Kidney (tissue), 14 donors: ENCODE measurements around the gene KCTD4. TPM values are rescaled to one million over a fixed set of nuclear protein-coding genes. Genes with fewer than 3 reads are reported as not detected.

Experiments
- DNase-seq, 5 donors: peaks; one replicate each; pipeline ENCODE4 v3.0.0-alpha.2; 2013 to 2020
- FAIRE-seq: peaks from 2 replicates; lab custom pipeline; 2012; peaks lifted over from hg19 to GRCh38; lab: Jason Lieb, UNC
- H3K27ac ChIP-seq, 2 donors: one replicate each; pipeline ENCODE4 v1.7.0; 2013; ENCODE audit warnings: low read depth in 2 of 2, low read length in 2 of 2, inconsistent platforms in 1 of 2
- H3K27me3 ChIP-seq: one replicate; pipeline ENCODE4 v1.7.1; 2013; ENCODE audit warnings: low read length, inconsistent platforms; ENCODE audit not compliant: control insufficient read depth, insufficient read depth
- H3K36me3 ChIP-seq, 3 donors: one replicate each; pipeline versions ENCODE4 v1.7.0 to v1.7.1; 2013; ENCODE audit warnings: low read length in 3 of 3, control low read depth in 1 of 3, inconsistent platforms in 1 of 3; ENCODE audit not compliant: insufficient read depth in 3 of 3, control insufficient read depth in 2 of 3
- H3K4me1 ChIP-seq, 3 donors: one replicate each; pipeline versions ENCODE4 v1.7.0 to v1.7.1; 2013; ENCODE audit warnings: low read length in 3 of 3, inconsistent platforms in 1 of 3, low read depth in 1 of 3; ENCODE audit not compliant: control insufficient read depth in 2 of 3, insufficient read depth in 2 of 3
- H3K4me3 ChIP-seq, 3 donors: one replicate each; pipeline versions ENCODE4 v1.7.0 to v1.8.1; 2013; ENCODE audit warnings: low read length in 3 of 3, control low read depth in 1 of 3, inconsistent platforms in 1 of 3
- H3K9ac ChIP-seq, 3 donors: one replicate each; pipeline versions ENCODE4 v1.7.0 to v1.7.1; 2013; ENCODE audit warnings: low read length in 3 of 3, control low read depth in 1 of 3, inconsistent platforms in 1 of 3
- H3K9me3 ChIP-seq, 3 donors: one replicate each; pipeline versions ENCODE4 v1.7.0 to v1.7.1; 2013; ENCODE audit warnings: low read length in 3 of 3, control low read depth in 1 of 3, inconsistent platforms in 1 of 3; ENCODE audit not compliant: control insufficient read depth in 2 of 3, insufficient read depth in 1 of 3
- intact Hi-C: fragments of 100-400 bp; cut with DNase I; formaldehyde crosslinking; loops from one replicate; pipeline ENCODE4 v1.11.1; 2022
- polyA plus RNA-seq: library from polyadenylated mRNA; stranded (reverse); fragments of 350-450 nt; fragmentation: Illumina TruSeq; extraction: RNeasy Lipid Tissue Mini Kit (QIAGEN cat#74804); gene quantifications from one replicate; pipeline ENCODE4 v1.2.3, GENCODE V29; 2014; ENCODE audit warnings: low read depth, low replicate concordance; ENCODE audit not compliant: insufficient read depth
- total RNA-seq: library from RNA; stranded (reverse); fragmentation: NEBNext Ultra II Directional; extraction: Animal tissue kit (Norgen Biotek cat#: 25700); gene quantifications from one replicate; pipeline ENCODE4 v1.2.1, GENCODE V29; 2021
- TF ChIP-seq, protein P1 (sequence below): IDR thresholded peaks from 3 replicates; pipeline ENCODE4 v1.5.1; 2012; ENCODE audit warnings: mild to moderate bottlenecking, moderate library complexity, borderline replicate concordance; ENCODE audit not compliant: insufficient read depth; ENCODE audit errors: extremely low read depth
- donor health status: control.
- donor health status: control.
- donor health status: control.
- donor health status: control.
- donor health status: control.
- donor health status: DM: yes; HTN: yes; CAD: no.
- donor health status: Normal renal cell carcinoma (clear cell type).

The KCTD4 gene
- total and polyA plus RNA-seq, 2 donors from 2014 or later = 0.22 to 0.34 TPM

GRCh38 chr13:45208132-45208531 lies 7.3 kb upstream of the KCTD4 start:
- Histone ChIP-seq H3K27me3 (no peaks in the 10 kb centered on the region), H3K36me3 (peaks cover 0 to 7% (median 0%) of the 10 kb centered on the region in 3 donors), H3K9me3 (no peaks in the 10 kb centered on the region), H3K4me3 (no peak overlapping the region), H3K4me1 (peaks cover 0 to 7% (median 0%) of the 10 kb centered on the region in 3 donors), H3K9ac (no peak overlapping the region), H3K27ac (no peak overlapping the region)
- TF ChIP-seq, protein P1, sequence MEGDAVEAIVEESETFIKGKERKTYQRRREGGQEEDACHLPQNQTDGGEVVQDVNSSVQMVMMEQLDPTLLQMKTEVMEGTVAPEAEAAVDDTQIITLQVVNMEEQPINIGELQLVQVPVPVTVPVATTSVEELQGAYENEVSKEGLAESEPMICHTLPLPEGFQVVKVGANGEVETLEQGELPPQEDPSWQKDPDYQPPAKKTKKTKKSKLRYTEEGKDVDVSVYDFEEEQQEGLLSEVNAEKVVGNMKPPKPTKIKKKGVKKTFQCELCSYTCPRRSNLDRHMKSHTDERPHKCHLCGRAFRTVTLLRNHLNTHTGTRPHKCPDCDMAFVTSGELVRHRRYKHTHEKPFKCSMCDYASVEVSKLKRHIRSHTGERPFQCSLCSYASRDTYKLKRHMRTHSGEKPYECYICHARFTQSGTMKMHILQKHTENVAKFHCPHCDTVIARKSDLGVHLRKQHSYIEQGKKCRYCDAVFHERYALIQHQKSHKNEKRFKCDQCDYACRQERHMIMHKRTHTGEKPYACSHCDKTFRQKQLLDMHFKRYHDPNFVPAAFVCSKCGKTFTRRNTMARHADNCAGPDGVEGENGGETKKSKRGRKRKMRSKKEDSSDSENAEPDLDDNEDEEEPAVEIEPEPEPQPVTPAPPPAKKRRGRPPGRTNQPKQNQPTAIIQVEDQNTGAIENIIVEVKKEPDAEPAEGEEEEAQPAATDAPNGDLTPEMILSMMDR = no peak
- DNase-seq (no peak), FAIRE-seq (no peak)
- intact Hi-C loops = no loop called here

- FAIRE-seq (no peak), DNase-seq (peak in 1 of 5 donors; percentile 14)
- Histone ChIP-seq H3K27ac (no peak overlapping the region), H3K9me3 (no peaks in the 10 kb centered on the region), H3K36me3 (peaks cover 0 to 7% (median 0%) of the 10 kb centered on the region in 3 donors), H3K9ac (no peak overlapping the region), H3K27me3 (no peaks in the 10 kb centered on the region), H3K4me3 (no peak overlapping the region), H3K4me1 (peaks cover 0 to 7% (median 0%) of the 10 kb centered on the region in 3 donors)
- TF ChIP-seq, protein P1 = no peak
- intact Hi-C loops = no loop called here
These were observed 6.5 kb upstream of the KCTD4 start for GRCh38 chr13:45207319-45207718.

- H3K4me1 ChIP-seq = peaks cover 0 to 7% (median 0%) of the 10 kb centered on the region in 3 donors
- TF ChIP-seq, protein P1 = no peak
- no peaks in the 10 kb centered on the region for H3K27me3 ChIP-seq
- H3K27ac ChIP-seq = no peak overlapping the region
- intact Hi-C loops = no loop called here
- DNase-seq (no peak), FAIRE-seq (no peak)
- H3K36me3 ChIP-seq = peaks cover 0 to 7% (median 0%) of the 10 kb centered on the region in 3 donors
- no peak overlapping the region for H3K9ac ChIP-seq
- no peaks in the 10 kb centered on the region for H3K9me3 ChIP-seq
- no peak overlapping the region for H3K4me3 ChIP-seq
These were observed 5.5 kb upstream of the KCTD4 start for GRCh38 chr13:45206340-45206739.

DNA sequence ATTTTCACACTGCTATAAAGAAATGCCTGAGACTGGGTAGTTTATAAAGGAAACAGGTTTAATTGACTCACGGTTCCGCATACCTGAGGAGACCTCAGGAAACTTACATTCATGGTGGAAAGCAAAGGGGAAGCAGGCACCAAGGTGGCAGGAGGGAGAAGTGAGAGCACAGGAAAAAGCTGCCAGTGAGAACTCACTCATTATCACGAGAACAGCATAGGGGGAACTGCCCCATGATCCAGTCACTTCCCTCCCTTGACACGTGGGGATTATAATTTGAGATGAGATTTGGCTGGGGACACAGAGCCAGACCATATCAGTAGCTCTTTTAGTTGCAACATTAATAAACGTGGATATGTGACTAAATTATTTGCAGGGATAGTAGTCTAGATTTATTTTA lies 4.3 kb upstream of the KCTD4 start:
- no peaks in the 10 kb centered on the region for H3K9me3 ChIP-seq
- H3K27me3 ChIP-seq = no peaks in the 10 kb centered on the region
- H3K4me1 ChIP-seq = peaks cover 0 to 7% (median 0%) of the 10 kb centered on the region in 3 donors
- H3K27ac ChIP-seq = no peak overlapping the region
- H3K4me3 ChIP-seq = no peak overlapping the region
- intact Hi-C loops = no loop called here
- FAIRE-seq = no peak
- H3K36me3 ChIP-seq = peaks cover 0 to 7% (median 0%) of the 10 kb centered on the region in 3 donors
- no peak overlapping the region for H3K9ac ChIP-seq
- DNase-seq = no peak
- TF ChIP-seq, protein P1 = no peak
